Measurements from ENCODE around the gene KCNA3.
"Not testable (repeated sequence)": the region's sequence is repeated elsewhere in the genome, so short reads cannot be mapped to it uniquely, and the experiment has no call there.

Gene KCNA3

GRCh38 chr1:110680036-110680735 is 5.4 kb upstream of the KCNA3 start:
- DNase-seq (ENCODE audit: low read depth) = no peak

- DNase-seq (ENCODE audit: low read depth) = no peak
Observed at GRCh38 chr1:110677526-110677925, 2.8 kb upstream of the KCNA3 start.

GRCh38 chr1:110676970-110677369 is 2.2 kb upstream of the KCNA3 start:
- DNase-seq (ENCODE audit: low read depth) = no peak

GRCh38 chr1:110675060-110675791 is 486 bp upstream of the KCNA3 start:
- DNase-seq (ENCODE audit: low read depth) = no peak

- no peak for DNase-seq (ENCODE audit: low read depth)
Observed at GRCh38 chr1:110673805-110674336, 869 bp downstream of the KCNA3 start.

- no peak for DNase-seq (ENCODE audit: low read depth)
Observed at GRCh38 chr1:110673197-110673701, 1.5 kb downstream of the KCNA3 start.

GRCh38 chr1:110672753-110673108 is 2.0 kb downstream of the KCNA3 start:
- DNase-seq (ENCODE audit: low read depth) = no peak

- peak; percentile 65 for DNase-seq (ENCODE audit: low read depth)
Observed at GRCh38 chr1:110672001-110672752, 2.6 kb downstream of the KCNA3 start.

- DNase-seq (ENCODE audit: low read depth) = no peak
Observed at GRCh38 chr1:110671361-110671760, 3.4 kb downstream of the KCNA3 start.

GRCh38 chr1:110668549-110668948 is 6.2 kb downstream of the KCNA3 start:
- no peak for DNase-seq (ENCODE audit: low read depth)

- DNase-seq (ENCODE audit: low read depth) = no peak
Observed at GRCh38 chr1:110667776-110668175, 7.0 kb downstream of the KCNA3 start.

GRCh38 chr1:110663241-110663640 is 11.5 kb downstream of the KCNA3 start:
- no peak for DNase-seq (ENCODE audit: low read depth)

- DNase-seq (ENCODE audit: low read depth) = not testable (repeated sequence)
Observed at GRCh38 chr1:110659559-110659958, 15.2 kb downstream of the KCNA3 start.

- no peak for DNase-seq (ENCODE audit: low read depth)
Observed at GRCh38 chr1:110657351-110657750, 17.4 kb downstream of the KCNA3 start.

GRCh38 chr1:110650609-110651008 is 24.1 kb downstream of the KCNA3 start:
- no peak for DNase-seq (ENCODE audit: low read depth)

- no peak for DNase-seq (ENCODE audit: low read depth)
Observed at GRCh38 chr1:110648417-110648816, 26.3 kb downstream of the KCNA3 start.

- no peak for DNase-seq (ENCODE audit: low read depth)
Observed at GRCh38 chr1:110647254-110647891, 27.4 kb downstream of the KCNA3 start.

GRCh38 chr1:110645821-110646735 is 28.7 kb downstream of the KCNA3 start:
- no peak for DNase-seq (ENCODE audit: low read depth)

- DNase-seq (ENCODE audit: low read depth) = no peak
Observed at GRCh38 chr1:110645211-110645610, 29.5 kb downstream of the KCNA3 start.

GRCh38 chr1:110643879-110644472 is 30.8 kb downstream of the KCNA3 start:
- no peak for DNase-seq (ENCODE audit: low read depth)
